Stimulated activated CD4-positive, alpha-beta T cell treated with anti-CD3 and anti-CD28 coated beads, TNF-alpha, amount 100 ng/mL, for 24 hours (primary cell): Measurements from ENCODE around the gene EEF1A2.
"Not testable (repeated sequence)": the region's sequence is repeated elsewhere in the genome, so short reads cannot be mapped to it uniquely, and the experiment has no call there.

Experiments used
- DNase-seq, 3 experiments: peaks; one replicate each; pipeline ENCODE4 v3.0.0-alpha.2; 2020; ENCODE audit warnings: low read depth in 3 of 3

The EEF1A2 gene

GRCh38 chr20:63487116-63487764 lies 11.6 kb downstream of the EEF1A2 start:
- no peak for DNase-seq

- DNase-seq, result no peak
These were observed 12.5 kb downstream of the EEF1A2 start for GRCh38 chr20:63486300-63486855.

DNA sequence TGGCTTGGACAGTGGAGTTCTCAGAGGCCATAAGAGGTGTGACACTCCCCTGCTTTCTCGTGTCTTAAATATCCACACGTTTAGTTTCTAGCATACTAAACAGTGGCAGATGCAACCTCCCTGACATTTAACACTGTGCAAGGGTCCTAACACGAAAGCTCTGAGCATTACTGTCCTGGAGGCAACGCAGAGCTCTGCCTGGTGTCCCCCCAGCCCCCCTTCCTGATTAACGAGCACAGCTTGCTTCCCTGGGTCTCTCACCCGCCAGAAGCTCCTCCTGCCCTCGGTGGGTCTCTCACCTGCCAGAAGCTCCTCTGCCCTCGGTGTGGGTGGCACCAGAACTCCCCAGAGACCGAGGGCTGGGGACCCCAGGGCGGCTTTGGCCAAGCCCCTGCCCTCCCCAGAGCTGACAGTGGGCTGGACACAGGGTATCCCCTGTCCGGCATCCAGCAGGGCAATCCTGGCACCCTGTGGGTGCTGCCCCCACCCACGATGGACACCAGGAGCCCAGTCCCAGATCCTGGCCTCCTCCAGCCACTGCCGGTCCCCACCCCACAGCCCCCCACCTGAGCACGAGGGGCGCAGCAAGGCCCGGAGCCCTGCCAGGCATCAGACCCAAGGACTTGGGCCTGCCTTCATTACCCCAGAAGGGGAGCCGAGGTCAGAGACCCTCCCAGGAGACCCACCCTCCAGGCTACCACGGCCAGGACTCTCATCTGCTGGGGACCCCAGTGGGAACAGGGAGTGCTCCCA lies 14.1 kb downstream of the EEF1A2 start:
- no peak for DNase-seq

DNA sequence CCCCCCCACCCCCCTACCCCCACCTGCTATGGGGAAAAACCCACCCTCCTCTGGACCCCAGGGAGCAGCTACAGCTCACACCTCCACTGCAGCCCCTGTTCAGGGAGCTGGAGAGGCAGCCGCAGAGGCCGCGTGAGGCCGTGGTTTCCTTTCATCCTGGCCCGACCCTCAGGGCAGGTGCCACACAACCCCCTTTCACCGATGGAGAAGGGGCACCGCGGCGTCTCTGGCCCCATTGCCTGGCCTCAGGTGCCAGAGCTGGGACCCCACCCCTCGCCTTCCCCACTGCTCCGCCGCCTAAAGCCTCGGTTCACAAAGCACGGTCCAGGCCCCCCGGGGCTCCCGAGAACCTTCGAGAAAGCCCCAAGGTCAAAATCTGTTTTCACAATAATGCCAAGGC lies 14.6 kb downstream of the EEF1A2 start:
- no peak for DNase-seq

DNA sequence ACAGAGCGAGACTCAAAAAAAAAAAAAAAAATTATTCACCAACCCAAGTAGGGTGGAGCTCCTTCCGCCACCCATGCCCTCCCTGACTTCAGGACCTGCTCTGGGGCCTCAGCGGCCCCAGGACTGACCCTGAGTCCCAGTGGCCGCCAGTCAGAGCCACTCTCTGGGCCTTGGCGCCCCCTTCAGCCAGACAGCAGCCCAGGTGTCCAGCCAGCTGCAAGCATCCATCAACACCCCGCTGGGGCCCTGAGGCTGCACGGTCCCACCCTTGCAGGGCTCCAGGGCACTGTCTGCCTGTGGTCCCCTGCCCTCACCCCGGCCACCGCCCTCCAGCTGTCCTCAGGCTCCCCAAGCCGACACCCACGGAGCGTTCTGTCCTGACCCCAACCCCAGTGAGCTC lies 15.0 kb downstream of the EEF1A2 start:
- no peak for DNase-seq

DNA sequence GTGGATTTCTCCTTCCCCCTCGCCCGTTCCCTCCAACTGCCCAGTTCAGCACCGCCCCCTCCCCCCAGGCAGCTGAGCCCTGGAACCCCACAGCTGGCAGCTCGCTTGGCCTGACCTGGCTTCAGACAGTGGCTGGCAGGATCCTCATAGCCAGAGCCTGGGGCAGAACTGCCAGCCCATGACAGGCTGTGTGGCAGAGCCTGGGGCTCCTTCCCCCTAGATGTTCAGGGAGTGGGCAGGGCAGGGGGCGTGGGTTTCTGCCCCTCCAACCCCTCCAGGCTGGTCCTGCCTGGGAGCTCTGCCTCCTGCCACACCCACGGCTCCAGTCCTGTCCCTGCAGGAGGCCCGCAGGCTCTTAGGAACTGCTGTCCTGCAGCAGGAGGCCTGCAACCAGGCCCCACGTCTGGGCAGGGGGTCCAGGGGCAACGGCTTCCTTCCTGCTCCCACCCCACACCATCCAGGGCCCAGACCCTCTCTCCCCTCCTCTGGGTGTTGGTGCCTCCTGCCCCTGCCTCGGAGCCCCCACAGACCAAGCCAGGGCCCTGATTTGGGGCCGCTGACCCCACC lies 16.8 kb downstream of the EEF1A2 start:
- DNase-seq, result no peak

- no peak for DNase-seq
These were observed 17.4 kb downstream of the EEF1A2 start for GRCh38 chr20:63481503-63481902.

DNA sequence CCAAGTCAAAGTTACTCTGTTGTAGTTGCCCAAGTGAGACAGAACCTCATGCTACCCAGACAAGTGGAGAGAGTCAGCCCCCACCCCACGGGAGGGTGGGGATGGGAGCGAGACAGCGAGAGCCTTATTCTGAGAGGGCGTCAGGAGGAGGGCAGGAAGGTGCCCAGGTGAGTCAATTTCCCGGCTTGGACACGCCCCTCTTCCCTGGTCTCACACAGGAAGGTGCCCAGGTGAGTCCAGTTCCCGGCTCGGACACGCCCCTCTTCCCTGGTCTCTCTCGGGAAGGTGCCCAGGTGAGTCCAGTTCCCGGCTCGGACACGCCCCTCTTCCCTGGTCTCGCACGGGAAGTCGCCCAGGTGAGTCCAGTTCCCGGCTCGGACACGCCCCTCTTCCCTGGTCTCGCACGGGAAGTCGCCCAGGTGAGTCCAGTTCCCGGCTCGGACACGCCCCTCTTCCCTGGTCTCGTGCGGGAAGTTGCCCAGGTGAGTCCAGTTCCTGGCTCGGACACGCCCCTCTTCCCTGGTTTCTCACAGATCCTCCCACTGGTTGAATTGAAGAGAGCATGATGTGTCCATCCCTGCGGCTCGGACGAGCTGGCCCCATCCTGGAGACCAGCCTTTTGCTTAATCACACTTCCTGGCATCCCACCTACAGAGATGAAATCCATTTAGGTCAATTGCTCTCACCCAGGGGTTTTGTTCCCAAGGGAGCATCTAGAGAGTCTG lies 19.0 kb downstream of the EEF1A2 start:
- not testable (repeated sequence) for DNase-seq

DNA sequence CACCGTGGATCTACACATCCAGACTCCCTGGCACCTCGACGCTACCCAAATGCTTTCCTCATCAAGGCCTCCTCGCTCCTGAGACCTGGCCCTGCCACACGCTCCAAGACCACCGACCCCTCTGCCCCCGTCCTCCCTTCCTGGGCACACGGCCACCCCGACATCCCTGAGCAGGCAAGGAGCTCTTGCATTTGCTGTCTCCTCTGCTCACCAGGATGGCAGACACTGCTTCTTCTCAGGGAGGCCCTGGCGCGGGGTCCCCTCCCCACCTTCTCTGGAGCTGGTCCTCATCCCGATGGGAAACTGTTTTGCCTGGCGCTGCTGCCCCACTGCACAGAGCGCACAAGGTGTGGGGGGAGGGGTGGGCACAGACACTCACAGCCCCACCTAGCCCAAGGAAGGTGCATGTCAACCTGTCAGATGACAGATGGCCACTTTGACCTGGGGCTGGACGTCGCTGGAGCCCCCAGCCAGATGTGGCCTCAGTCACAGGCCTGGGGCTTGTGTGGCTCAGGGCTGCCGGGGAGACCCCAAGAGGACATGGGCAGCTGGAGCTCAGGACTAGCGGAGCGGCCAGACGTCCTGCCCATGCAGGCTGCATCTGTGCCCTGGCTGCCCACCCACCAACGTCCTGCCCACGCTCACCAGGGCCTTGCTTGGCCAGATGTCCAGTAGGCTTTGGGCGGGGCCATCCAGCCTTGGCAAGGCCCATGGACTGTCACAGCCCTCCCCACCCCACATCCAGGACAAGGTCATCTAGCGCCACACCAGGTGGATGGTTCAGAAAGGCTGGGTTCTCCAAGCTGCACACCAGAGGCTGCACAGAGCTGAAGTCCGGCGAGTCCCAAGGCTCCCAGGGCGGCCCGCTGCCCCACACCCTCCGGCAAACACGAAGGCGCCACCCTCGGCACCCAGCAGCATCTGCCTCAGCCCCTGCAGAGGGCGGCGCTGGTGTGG lies 20.3 kb downstream of the EEF1A2 start:
- DNase-seq, result no peak

- no peak for DNase-seq
These were observed 20.9 kb downstream of the EEF1A2 start for GRCh38 chr20:63477944-63478343.

DNA sequence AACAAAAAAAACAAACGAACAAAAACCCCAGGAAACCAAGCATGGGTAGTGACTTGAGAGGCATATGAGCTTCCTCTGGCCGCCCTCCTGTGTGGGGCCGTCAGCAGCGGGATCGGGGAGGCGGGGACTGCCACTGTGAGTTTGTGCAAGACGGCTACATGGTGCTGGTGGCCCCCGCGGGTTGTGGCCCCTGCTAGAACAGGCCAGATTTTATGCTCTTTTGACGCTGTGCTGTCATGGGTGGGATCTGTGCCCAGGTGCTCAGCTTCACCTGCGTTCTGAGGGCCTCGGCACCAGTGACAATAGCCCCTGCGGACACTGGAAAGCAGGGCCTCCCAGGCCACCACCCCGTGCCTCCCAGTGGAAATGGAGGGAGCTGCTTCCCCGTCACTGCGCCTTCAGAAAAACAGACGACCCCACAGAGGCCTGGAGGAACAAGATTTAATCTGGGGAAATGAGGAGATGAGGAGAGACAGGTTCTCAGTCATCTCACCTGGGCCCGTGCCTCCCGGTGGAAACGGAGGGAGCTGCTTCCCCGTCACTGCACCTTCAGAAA lies 21.7 kb downstream of the EEF1A2 start:
- no peak for DNase-seq

DNA sequence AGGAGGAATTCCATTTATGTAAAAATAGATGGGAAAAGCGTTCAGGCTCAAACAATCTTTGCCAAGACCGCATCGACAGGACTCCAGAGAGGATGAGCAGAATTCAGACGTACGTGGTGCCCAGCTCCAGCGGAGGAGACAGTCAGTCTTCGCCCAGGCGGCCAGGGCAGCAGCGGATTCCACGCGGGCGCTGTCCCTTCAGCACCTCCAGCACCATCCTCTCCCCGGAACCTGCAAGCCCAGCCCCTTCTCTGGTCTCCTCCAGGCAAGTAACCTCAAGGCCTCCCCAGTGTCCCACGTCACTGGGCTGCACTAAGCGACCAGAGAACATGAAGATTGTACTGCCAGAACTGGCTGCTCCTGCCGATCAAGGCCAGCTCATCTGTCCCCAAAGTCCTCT lies 23.7 kb downstream of the EEF1A2 start:
- no peak for DNase-seq

DNA sequence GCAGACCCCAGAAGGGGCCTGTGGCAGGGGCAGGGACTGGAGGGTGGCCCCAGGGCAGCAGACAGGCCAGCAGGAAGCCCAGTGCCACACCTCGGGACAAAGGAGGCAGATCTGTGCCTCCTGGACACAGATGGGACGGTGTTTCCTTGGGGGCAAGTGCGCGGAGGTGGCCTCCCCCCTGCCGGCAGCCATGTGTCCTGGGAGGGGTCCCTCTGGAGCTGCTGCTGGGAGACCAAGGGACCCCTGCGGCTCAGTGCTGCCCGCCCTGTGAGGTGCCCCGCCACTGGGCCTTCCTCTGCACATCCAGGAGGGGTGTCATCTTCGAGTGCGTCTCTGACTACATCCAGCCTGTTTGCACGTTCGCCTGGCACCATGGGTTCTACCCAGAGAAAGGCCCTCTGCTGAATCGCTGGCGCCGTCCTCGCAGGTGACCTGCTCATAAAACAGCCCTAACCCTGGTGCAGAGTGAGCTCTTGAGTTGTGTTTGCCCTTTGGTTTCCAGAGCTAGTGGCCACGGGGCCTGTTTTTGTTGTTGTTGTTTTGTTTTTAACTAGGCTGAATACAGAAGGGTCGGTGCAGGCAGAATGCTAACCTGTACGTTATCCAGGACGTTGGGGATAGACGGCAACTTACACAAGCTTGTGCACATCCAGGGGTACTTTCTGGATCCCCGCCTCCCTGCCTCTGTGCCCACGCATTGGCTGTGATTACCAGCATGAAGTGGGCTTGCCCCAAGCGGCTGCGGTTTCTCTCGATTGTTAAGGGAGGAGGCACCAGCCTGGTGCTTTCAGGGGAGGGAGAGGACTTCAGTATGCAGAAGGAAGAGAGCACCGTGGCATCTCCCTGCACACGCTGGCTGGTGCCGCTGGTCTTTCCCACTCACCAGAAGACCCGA lies 25.1 kb downstream of the EEF1A2 start:
- no peak for DNase-seq

DNA sequence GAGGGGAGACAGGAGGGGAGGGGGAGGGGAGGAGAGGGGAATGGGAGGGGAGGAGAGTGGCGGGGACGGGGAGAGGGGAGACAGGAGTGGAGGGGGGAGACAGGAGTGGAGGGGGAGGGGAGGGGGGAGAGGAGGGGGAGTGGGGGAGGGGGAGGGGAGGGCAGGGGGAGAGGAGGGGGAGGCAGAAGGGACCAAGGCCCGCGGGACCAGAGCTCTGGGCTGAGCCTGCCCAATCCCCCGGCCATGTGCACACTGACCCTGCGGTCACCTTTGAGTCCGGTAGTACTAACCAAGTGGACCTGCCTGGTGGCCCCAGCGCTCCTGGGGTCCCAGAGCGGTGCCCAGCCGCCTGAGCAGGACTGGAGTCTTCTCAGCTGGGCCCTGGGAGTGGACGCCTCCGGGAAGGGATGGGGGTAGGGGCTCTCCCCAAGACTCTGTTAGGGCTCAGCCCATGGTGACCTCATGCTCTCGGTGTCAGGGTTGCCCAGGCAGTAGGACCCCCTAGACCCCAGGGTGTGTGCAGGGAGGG lies 26.0 kb downstream of the EEF1A2 start:
- no peak for DNase-seq

DNA sequence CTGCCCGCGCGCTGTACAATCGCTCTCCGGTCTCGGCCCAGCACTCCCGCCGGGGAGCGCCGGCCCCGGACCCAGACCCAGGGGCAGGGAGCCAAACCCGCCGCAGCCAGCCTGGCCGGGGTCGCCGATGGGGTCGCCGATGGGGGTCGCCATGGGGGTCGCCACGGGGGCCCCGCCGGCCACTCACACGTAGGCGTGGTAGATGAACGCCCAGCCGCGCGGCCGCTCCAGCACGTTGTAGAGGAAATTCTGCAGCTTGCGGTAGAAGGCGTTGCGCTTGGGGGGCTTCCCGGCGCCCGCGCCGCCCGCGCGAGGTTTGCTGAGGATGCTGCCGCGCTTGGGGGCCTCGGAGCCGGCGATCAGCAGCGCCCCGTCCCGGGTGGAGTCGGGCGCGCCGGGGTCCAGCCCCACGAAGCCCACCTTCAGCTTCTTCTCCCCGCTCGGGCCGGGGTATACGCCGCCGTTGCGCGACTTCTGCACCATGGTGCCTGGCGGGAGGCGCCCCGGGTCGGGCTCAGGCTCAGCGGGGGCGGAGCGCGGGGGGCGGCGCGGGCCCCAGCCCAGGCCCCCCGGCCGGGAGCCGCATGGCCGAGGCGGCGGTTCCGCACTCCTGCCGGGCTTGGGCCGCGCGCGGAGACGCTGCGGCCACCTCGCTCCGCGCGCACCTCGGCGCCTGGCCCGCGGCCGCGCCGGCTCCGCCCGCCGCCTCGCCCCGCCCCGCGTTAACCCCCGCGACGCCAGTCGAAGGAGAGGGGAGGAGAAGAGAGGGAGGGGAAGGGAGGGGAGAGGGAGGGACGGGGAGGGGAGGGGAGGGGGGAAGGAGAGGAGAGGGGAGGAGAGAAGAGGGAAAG lies 26.7 kb downstream of the EEF1A2 start, which contains the start of gene KCNQ2:
KCNQ2 (minus strand) TSS at position 675 of the 851 bp plus-strand sequence; CDS start at position 483, 192 bp downstream.
- DNase-seq, result no peak

- no peak for DNase-seq
These were observed 27.2 kb downstream of the EEF1A2 start for GRCh38 chr20:63471717-63471980.

GRCh38 chr20:63471002-63471716 lies 27.7 kb downstream of the EEF1A2 start:
- no peak for DNase-seq

DNA sequence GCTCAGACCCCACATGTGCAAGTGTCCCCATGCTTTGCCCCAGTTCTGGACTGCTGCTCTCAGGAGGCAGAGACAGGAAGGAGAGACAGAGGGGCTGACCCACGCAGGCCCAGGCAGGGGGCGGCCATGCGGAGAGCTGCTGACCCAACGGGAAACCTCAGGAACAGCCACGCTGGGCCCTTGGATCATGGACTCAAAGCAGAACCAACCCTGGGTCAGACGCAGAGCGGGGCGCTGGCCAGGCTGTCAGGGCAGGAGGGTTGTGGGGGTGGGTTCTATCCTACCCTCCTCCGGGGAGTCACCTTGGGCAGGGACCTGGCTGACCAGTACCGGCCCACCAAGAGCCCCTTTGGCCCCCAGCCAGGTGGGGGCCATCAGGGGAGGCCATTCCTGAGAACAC lies 28.5 kb downstream of the EEF1A2 start:
- DNase-seq, result no peak
